OCI-LY7 (cell line): ENCODE data around the gene OTUD6A. TPM values are rescaled to one million over a fixed set of nuclear protein-coding genes. Genes with fewer than 3 reads are reported as not detected.

ENCODE experiments used
- microRNA-seq: library from miRNA; unstranded; fragments of <30 nt; microRNA quantifications from one replicate; pipeline ENCODE4 v1.2.0, GENCODE V29; 2022; ENCODE audit warnings: borderline replicate concordance
- small RNA-seq: library from RNA; depleted of rRNA; stranded (forward); fragments of <200 nt; gene quantifications from one replicate; pipeline ENCODE3, GENCODE V24; 2014
- total RNA-seq, 2 experiments: library from RNA; depleted of rRNA in 1 of 2; stranded (reverse); fragments of >200 nt in 1 of 2; shearing (Covaris generic) in 1 of 2; gene quantifications; 2 replicates each; pipeline ENCODE4 v1.2.3, GENCODE V29; 2014 to 2022

OTUD6A gene
- total RNA-seq, 2 experiments from 2014 or later, result not detected

Small RNA genes within 50 kb of the gene (microRNA-seq; reads per million reads assigned to microRNA genes)
- 9.8 reads per million, percentile 13 among the genes with 10 or more reads in this experiment for gene MIR676

Small RNA genes within 50 kb of the gene (small RNA-seq; reads per million reads assigned to genes)
- gene MIR676, result not detected

Other genes starting within 250 kb of the OTUD6A start
- gene AWAT2, start 12.5 kb upstream of the OTUD6A start, total RNA-seq (2014; rRNA removed; shearing (Covaris generic)), result not detected in 2 replicates
- gene AWAT2, start 12.5 kb upstream of the OTUD6A start, total RNA-seq (2022), result not detected in 2 replicates
- 47.2 and 60.0 TPM in 2 replicates for gene IGBP1, start 71.0 kb downstream of the OTUD6A start, total RNA-seq (2014; rRNA removed; shearing (Covaris generic))
- 60.5 and 61.7 TPM in 2 replicates for gene IGBP1, start 71.0 kb downstream of the OTUD6A start, total RNA-seq (2022)
- not detected in 2 replicates for gene DGAT2L6, start 115.0 kb downstream of the OTUD6A start, total RNA-seq (2014; rRNA removed; shearing (Covaris generic))
- not detected in 2 replicates for gene DGAT2L6, start 115.0 kb downstream of the OTUD6A start, total RNA-seq (2022)
- not detected in 2 replicates for gene AWAT1, start 172.2 kb downstream of the OTUD6A start, total RNA-seq (2014; rRNA removed; shearing (Covaris generic))
- gene AWAT1, start 172.2 kb downstream of the OTUD6A start, total RNA-seq (2022), result not detected in 2 replicates
- 0.16 and 0.31 TPM in 2 replicates for gene P2RY4, start 197.7 kb downstream of the OTUD6A start, total RNA-seq (2014; rRNA removed; shearing (Covaris generic))
- 0.21 and 0.46 TPM in 2 replicates for gene P2RY4, start 197.7 kb downstream of the OTUD6A start, total RNA-seq (2022)
- gene ARR3, start 205.9 kb downstream of the OTUD6A start, total RNA-seq (2014; rRNA removed; shearing (Covaris generic)), result not detected in 2 replicates
- gene ARR3, start 205.9 kb downstream of the OTUD6A start, total RNA-seq (2022), result not detected in 2 replicates
- gene RAB41, start 219.7 kb downstream of the OTUD6A start, total RNA-seq (2014; rRNA removed; shearing (Covaris generic)), result not detected in 2 replicates
- not detected in 2 replicates for gene RAB41, start 219.7 kb downstream of the OTUD6A start, total RNA-seq (2022)
- gene PDZD11, start 227.5 kb downstream of the OTUD6A start, total RNA-seq (2014; rRNA removed; shearing (Covaris generic)), result 23.0 and 23.3 TPM in 2 replicates
- gene PDZD11, start 227.5 kb downstream of the OTUD6A start, total RNA-seq (2022), result 27.4 and 30.3 TPM in 2 replicates
- gene KIF4A, start 227.6 kb downstream of the OTUD6A start, total RNA-seq (2014; rRNA removed; shearing (Covaris generic)), result 29.9 and 32.5 TPM in 2 replicates
- gene KIF4A, start 227.6 kb downstream of the OTUD6A start, total RNA-seq (2022), result 40.7 and 43.4 TPM in 2 replicates